Glutamatergic neuron (in vitro differentiated cells): ENCODE measurements around the gene PTPRN2. TPM values are rescaled to one million over a fixed set of nuclear protein-coding genes. Genes with fewer than 3 reads are reported as not detected.
"Not testable (repeated sequence)": the region's sequence is repeated elsewhere in the genome, so short reads cannot be mapped to it uniquely, and the experiment has no call there.

ENCODE experiments used
- DNase-seq: peaks from one replicate; pipeline ENCODE4 v3.0.0; 2022
- H3K27ac Mint-ChIP-seq: one replicate; pipeline ENCODE4 v1.8.0; 2020; ENCODE audit warnings: mild to moderate bottlenecking, mixed read lengths, inconsistent platforms; ENCODE audit not compliant: unreplicated experiment
- H3K27me3 Mint-ChIP-seq: one replicate; pipeline ENCODE4 v1.8.0; 2020; ENCODE audit warnings: mild to moderate bottlenecking, moderate library complexity, mixed read lengths, inconsistent platforms; ENCODE audit not compliant: unreplicated experiment
- H3K36me3 Mint-ChIP-seq: one replicate; pipeline ENCODE4 v1.8.0; 2020; ENCODE audit warnings: mild to moderate bottlenecking, mixed read lengths, inconsistent platforms; ENCODE audit not compliant: unreplicated experiment
- H3K4me1 Mint-ChIP-seq: one replicate; pipeline ENCODE4 v1.8.0; 2020; ENCODE audit warnings: mild to moderate bottlenecking, low read depth, mixed read lengths, inconsistent platforms; ENCODE audit not compliant: unreplicated experiment
- H3K4me3 Mint-ChIP-seq: one replicate; pipeline ENCODE4 v1.8.0; 2020; ENCODE audit warnings: mild to moderate bottlenecking, mixed read lengths, inconsistent platforms; ENCODE audit not compliant: unreplicated experiment
- H3K9me3 Mint-ChIP-seq: one replicate; pipeline ENCODE4 v1.8.0; 2020; ENCODE audit warnings: mild to moderate bottlenecking, moderate library complexity, mixed read lengths, inconsistent platforms; ENCODE audit not compliant: unreplicated experiment
- total RNA-seq: library from RNA; stranded (reverse); fragmentation: NEBNext Ultra II Directional; extraction: Animal tissue kit (Norgen Biotek cat#: 25700); gene quantifications from one replicate; pipeline ENCODE4 v1.2.1, GENCODE V29; 2021; ENCODE audit not compliant: unreplicated experiment
- TF ChIP-seq, protein P1 (sequence below): fragments of 200-600 bp; sonication (generic); IDR thresholded peaks from one replicate; pipeline ENCODE4 v1.5.0; 2021; ENCODE audit not compliant: partially characterized antibody, unreplicated experiment

PTPRN2 gene
- total RNA-seq, 1 donor from 2014 or later = 49.0 TPM

DNA sequence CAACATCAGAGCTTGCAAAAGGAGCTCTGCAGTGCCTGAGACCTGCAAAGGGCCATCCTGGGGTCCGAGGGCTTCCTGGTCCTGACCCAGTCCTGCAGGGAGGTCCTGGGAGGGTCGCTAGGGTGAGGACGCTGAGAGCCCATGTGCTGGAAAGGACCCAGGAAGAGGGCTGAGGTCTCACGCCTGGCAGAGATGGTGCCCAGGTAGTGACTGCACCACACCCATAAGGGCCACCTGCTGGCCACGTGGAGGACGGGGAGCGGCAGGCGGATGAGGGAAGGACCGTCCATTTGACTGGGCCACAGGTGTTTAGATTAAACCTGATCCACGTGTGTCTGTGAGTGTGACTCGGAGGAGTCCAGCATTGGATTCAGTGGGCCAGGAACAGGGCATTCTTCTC, 858.1 kb downstream of the PTPRN2 start:
- TF ChIP-seq, protein P1, sequence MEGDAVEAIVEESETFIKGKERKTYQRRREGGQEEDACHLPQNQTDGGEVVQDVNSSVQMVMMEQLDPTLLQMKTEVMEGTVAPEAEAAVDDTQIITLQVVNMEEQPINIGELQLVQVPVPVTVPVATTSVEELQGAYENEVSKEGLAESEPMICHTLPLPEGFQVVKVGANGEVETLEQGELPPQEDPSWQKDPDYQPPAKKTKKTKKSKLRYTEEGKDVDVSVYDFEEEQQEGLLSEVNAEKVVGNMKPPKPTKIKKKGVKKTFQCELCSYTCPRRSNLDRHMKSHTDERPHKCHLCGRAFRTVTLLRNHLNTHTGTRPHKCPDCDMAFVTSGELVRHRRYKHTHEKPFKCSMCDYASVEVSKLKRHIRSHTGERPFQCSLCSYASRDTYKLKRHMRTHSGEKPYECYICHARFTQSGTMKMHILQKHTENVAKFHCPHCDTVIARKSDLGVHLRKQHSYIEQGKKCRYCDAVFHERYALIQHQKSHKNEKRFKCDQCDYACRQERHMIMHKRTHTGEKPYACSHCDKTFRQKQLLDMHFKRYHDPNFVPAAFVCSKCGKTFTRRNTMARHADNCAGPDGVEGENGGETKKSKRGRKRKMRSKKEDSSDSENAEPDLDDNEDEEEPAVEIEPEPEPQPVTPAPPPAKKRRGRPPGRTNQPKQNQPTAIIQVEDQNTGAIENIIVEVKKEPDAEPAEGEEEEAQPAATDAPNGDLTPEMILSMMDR = no peak
- Mint-ChIP-seq H3K36me3 (peaks cover 5% of the 10 kb centered on the region), H3K27me3 (peaks cover 8% of the 10 kb centered on the region), H3K4me1 (peaks cover 1% of the 10 kb centered on the region), H3K4me3 (no peak overlapping the region), H3K27ac (no peak overlapping the region), H3K9me3 (peaks cover 11% of the 10 kb centered on the region)
- DNase-seq = no peak

DNA sequence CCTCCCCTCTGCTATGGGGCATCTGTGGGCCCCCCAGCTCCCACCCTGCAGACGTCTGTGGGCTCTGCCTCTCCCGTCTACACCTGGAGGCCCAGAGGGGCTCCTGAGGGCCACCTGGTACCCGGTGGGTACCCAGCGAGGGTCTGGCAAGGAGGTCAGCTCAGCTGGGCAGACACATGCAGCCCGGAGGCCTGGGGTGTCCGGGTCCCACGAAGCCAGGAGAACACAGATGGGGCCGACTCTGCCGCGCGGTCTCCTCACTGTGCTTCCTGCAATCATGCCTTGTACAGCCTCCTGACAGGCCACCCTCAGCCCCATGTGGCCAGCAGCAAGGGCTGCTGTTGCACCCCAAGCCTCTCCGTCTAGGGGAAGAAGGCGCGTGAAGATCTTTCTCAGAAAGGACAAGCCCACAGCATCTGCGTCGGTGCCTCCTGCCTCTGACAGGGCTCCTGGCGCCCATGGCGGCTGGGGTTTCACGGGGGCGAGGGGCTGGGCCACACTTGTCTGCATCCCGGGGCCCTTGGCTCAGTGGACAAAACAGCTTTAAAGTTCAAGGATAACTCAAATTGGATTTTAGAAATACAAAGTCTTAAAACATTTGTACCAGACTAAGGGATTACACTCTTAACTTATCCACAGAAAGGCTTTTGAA, 859.5 kb downstream of the PTPRN2 start:
- peaks cover 9% of the 10 kb centered on the region for H3K9me3 Mint-ChIP-seq
- H3K27me3 Mint-ChIP-seq = peaks cover 6% of the 10 kb centered on the region
- no peak overlapping the region for H3K27ac Mint-ChIP-seq

DNA sequence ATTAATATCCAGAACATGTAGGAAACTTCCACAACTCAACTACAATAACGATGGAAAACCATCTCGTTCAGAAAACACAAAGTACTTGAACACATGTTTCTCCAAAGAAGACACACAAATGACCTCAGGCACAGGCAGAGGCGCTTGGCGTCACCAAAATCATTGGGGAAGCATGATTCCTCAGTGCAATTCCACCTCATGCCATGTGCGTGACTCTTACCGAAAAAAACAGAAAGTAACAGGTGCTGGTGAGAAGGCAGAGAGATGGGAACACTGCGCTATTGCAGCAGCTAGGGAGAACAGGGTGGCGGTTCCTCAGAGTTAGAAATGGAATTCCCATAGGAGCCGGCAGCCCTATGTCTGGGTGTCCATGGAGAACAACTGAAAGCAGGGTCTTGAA, 860.9 kb downstream of the PTPRN2 start:
- Mint-ChIP-seq H3K27ac (no peak overlapping the region), H3K9me3 (peaks cover 11% of the 10 kb centered on the region), H3K36me3 (no peaks in the 10 kb centered on the region), H3K4me3 (peak overlapping the region; percentile 18), H3K27me3 (peaks cover 8% of the 10 kb centered on the region), H3K4me1 (peaks cover 3% of the 10 kb centered on the region)
- TF ChIP-seq, protein P1 = no peak
- DNase-seq = no peak

More for the DNA sequence above, 859.5 kb downstream of the PTPRN2 start:
- no peak for DNase-seq
- H3K36me3 Mint-ChIP-seq = no peaks in the 10 kb centered on the region
- TF ChIP-seq, protein P1 = no peak
- H3K4me3 Mint-ChIP-seq = no peak overlapping the region
- peaks cover 1% of the 10 kb centered on the region for H3K4me1 Mint-ChIP-seq

DNA sequence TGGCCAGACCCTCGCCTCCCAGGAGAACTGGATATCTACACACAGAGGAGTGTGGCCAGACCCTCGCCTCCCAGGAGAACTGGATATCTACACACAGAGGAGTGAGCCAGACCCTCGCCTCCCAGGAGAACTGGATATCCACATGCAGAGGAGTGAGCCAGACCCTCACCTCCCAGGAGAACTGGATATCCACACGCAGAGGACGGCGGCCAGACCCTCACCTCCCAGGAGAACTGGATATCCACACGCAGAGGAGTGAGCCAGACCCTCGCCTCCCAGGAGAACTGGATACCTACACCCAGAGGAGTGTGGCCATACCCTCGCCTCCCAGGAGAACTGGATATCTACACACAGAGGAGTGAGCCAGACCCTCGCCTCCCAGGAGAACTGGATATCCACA, 862.3 kb downstream of the PTPRN2 start:
- not testable (repeated sequence) for H3K4me1 Mint-ChIP-seq, DNase-seq, H3K4me3 Mint-ChIP-seq, H3K27me3 Mint-ChIP-seq, H3K27ac Mint-ChIP-seq, H3K36me3 Mint-ChIP-seq
- peaks cover 11% of the 10 kb centered on the region for H3K9me3 Mint-ChIP-seq

DNA sequence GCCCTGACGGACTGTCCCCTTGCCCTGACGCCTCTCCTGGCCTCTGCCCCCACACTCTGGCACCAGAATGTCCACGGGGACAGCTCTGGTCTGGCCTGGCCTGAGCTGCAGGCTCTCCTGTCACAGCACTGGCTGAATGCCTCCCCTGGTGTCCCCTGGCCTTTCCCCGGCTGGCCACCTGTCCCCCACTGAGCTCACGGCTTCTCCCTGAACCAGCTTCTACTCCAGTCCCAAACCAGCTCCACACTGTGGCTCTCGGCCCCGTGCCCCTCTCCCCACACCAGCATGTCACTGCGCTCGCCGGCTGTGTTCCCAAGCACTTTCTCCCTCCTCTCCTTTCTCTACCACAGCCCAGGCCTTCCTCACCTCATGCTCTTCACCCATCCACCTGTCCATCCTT, 864.4 kb downstream of the PTPRN2 start:
- Mint-ChIP-seq H3K4me1 (peaks cover 3% of the 10 kb centered on the region), H3K27ac (no peak overlapping the region), H3K36me3 (no peaks in the 10 kb centered on the region), H3K4me3 (no peak overlapping the region), H3K27me3 (peaks cover 8% of the 10 kb centered on the region), H3K9me3 (peaks cover 15% of the 10 kb centered on the region)
- no peak for DNase-seq
- TF ChIP-seq, protein P1 = no peak
